GM23248 (cell line): ENCODE measurements around the gene GPER1. TPM values are rescaled to one million over a fixed set of nuclear protein-coding genes. Genes with fewer than 3 reads are reported as not detected.

Source experiments
- DNase-seq: peaks from one replicate; pipeline ENCODE4 v3.0.0-alpha.2; 2015
- H2AFZ ChIP-seq: fragments of 200-600 bp; sonication (generic); 2 replicates; pipeline ENCODE4 v1.6.1; 2016; ENCODE audit warnings: antibody characterized with exemption
- H3F3A ChIP-seq: fragments of 200-600 bp; sonication (generic); 2 replicates; pipeline ENCODE4 v1.6.1; 2016; ENCODE audit warnings: mild to moderate bottlenecking, antibody characterized with exemption, mixed run types; ENCODE audit not compliant: insufficient read depth
- H3K27ac ChIP-seq: fragments of 200-600 bp; sonication (generic); 2 replicates; pipeline ENCODE4 v1.5.1; 2016; ENCODE audit warnings: mild to moderate bottlenecking
- H3K27me3 ChIP-seq: fragments of 200-600 bp; sonication (generic); replicated peaks from 2 replicates; pipeline ENCODE4 v1.6.1; 2016; ENCODE audit warnings: mild to moderate bottlenecking; ENCODE audit not compliant: insufficient read depth
- H3K36me3 ChIP-seq: fragments of 200-600 bp; sonication (generic); 2 replicates; pipeline ENCODE4 v1.6.1; 2016; ENCODE audit warnings: low read depth, mild to moderate bottlenecking
- H3K4me1 ChIP-seq: fragments of 200-600 bp; sonication (generic); 2 replicates; pipeline ENCODE4 v1.6.1; 2016; ENCODE audit warnings: mild to moderate bottlenecking; ENCODE audit not compliant: insufficient read depth
- H3K4me2 ChIP-seq: fragments of 200-600 bp; sonication (generic); one replicate; pipeline ENCODE4 v1.6.1; 2016; ENCODE audit warnings: mild to moderate bottlenecking; ENCODE audit not compliant: unreplicated experiment
- H3K4me3 ChIP-seq: fragments of 200-600 bp; sonication (generic); 2 replicates; pipeline ENCODE4 v1.5.1; 2016; ENCODE audit warnings: mild to moderate bottlenecking
- H3K79me2 ChIP-seq: fragments of 200-600 bp; sonication (generic); 2 replicates; pipeline ENCODE4 v1.6.1; 2016; ENCODE audit warnings: mild to moderate bottlenecking; ENCODE audit not compliant: insufficient read depth
- H3K9ac ChIP-seq: fragments of 200-600 bp; sonication (generic); 2 replicates; pipeline ENCODE4 v1.6.1; 2016; ENCODE audit warnings: mild to moderate bottlenecking
- H3K9me2 ChIP-seq: fragments of 200-600 bp; sonication (generic); 2 replicates; pipeline ENCODE4 v1.6.1; 2016; ENCODE audit warnings: mixed run types, mild to moderate bottlenecking, moderate library complexity; ENCODE audit not compliant: insufficient read depth
- H3K9me3 ChIP-seq: fragments of 200-600 bp; sonication (generic); one replicate; pipeline ENCODE4 v1.6.1; 2017; ENCODE audit warnings: low read depth
- H4K20me1 ChIP-seq: fragments of 200-600 bp; sonication (generic); 2 replicates; pipeline ENCODE4 v1.6.0; 2016; ENCODE audit not compliant: insufficient read depth
- EZH2 ChIP-seq: fragments of 200-600 bp; sonication (generic); IDR thresholded peaks from 2 replicates; pipeline ENCODE4 v1.6.1; 2018; ENCODE audit warnings: antibody characterized with exemption, mild to moderate bottlenecking; ENCODE audit not compliant: insufficient read depth, poor library complexity, severe bottlenecking
- EZH2phosphoT487 ChIP-seq: fragments of 200-600 bp; sonication (generic); IDR thresholded peaks from 2 replicates; pipeline ENCODE4 v1.6.1; 2018; ENCODE audit warnings: antibody characterized with exemption, moderate library complexity, mild to moderate bottlenecking, low read depth; ENCODE audit not compliant: insufficient read depth
- WGBS, 2 experiments: methylation state at CpG; one replicate each; pipeline ENCODE4 v1.1.6; 2015 to 2017; ENCODE audit warnings: low lambda C conversion rate in 2 of 2, low coverage in 1 of 2; ENCODE audit errors: missing lambda C conversion rate in 2 of 2; 5-methylcytosine and 5-hydroxymethylcytosine counted together
- in situ Hi-C: fragments of 300-500 bp; cut with MboI; formaldehyde crosslinking; loops from 2 replicates; pipeline ENCODE4 v1.15.0; 2020
- polyA plus RNA-seq: library from polyadenylated mRNA; unstranded; fragments of >200 nt; fragmentation: Nextera tagmentation; extraction: Ambion mirVana; gene quantifications from 2 replicates; pipeline ENCODE4 v1.2.1, GENCODE V29; 2016
- total RNA-seq: library from RNA; depleted of rRNA; stranded (reverse); fragments of >200 nt; shearing (Covaris generic); gene quantifications from 2 replicates; pipeline ENCODE4 v1.2.3, GENCODE V29; 2014

The GPER1 gene
- total and polyA plus RNA-seq, 2 experiments from 2014 or later: 5.6 to 6.7 TPM

- TF ChIP-seq EZH2phosphoT487 (no peak), EZH2 (no peak)
- WGBS, 2 experiments: 88 to 94% methylated on average over 20 of the region's 20 CpGs
- no peak overlapping the region for H3K4me3 ChIP-seq
- H3K36me3 ChIP-seq: no peaks in the 10 kb centered on the region
- H3K27ac ChIP-seq: no peak overlapping the region
- H3K79me2 ChIP-seq: no peaks in the 10 kb centered on the region
- DNase-seq: no peak
- H3K27me3 ChIP-seq: no peaks in the 10 kb centered on the region
- in situ Hi-C loops: no loop called here
- no peaks in the 10 kb centered on the region for H4K20me1 ChIP-seq
- no peak overlapping the region for H3K9ac ChIP-seq
- no peaks in the 10 kb centered on the region for H3K9me3 ChIP-seq
- H3K4me1 ChIP-seq: peaks cover 3% of the 10 kb centered on the region
- H2AFZ ChIP-seq: no peak overlapping the region
- no peak overlapping the region for H3K4me2 ChIP-seq
- no peaks in the 10 kb centered on the region for H3K9me2 ChIP-seq
- H3F3A ChIP-seq: no peaks in the 10 kb centered on the region
Observed at GRCh38 chr7:1093916-1094508, 6.1 kb downstream of the GPER1 start.

DNA sequence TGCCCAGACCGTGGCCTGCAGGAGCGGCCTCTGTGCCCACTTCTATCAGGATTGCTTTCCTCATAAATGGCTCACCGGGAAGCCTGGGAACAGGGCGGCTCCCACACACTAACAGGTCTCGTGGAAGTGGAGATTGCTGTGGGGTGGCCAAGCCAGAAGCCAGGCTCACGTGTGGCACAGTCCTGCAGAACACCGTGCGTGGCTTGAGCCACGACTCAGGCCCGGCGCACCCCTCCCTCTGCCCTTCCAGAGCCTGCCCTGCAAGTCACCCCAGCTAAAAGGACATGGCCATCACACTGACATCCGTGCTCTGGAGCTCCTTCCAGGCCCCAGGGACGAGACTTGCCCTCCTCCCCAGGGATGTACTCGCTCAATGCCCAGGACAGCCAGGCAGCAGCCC, 7.0 kb downstream of the GPER1 start:
- TF ChIP-seq EZH2 (no peak), EZH2phosphoT487 (no peak)
- Histone ChIP-seq H3K9ac (no peak overlapping the region), H2AFZ (no peak overlapping the region), H3K27ac (no peak overlapping the region), H3K4me1 (no peaks in the 10 kb centered on the region), H3F3A (no peaks in the 10 kb centered on the region), H4K20me1 (no peaks in the 10 kb centered on the region), H3K9me3 (no peaks in the 10 kb centered on the region), H3K4me3 (no peak overlapping the region), H3K79me2 (no peaks in the 10 kb centered on the region), H3K4me2 (no peak overlapping the region), H3K36me3 (no peaks in the 10 kb centered on the region), H3K27me3 (no peaks in the 10 kb centered on the region), H3K9me2 (no peaks in the 10 kb centered on the region)
- WGBS, 2 experiments: 80% methylated on average over 12 to 14 of the region's 14 CpGs
- in situ Hi-C loops: no loop called here
- no peak for DNase-seq

- H2AFZ ChIP-seq: no peak overlapping the region
- no peaks in the 10 kb centered on the region for H3K27me3 ChIP-seq
- H3K79me2 ChIP-seq: no peaks in the 10 kb centered on the region
- no peaks in the 10 kb centered on the region for H3K4me1 ChIP-seq
- WGBS, 2 experiments: 90% methylated on average over 23 of the region's 23 CpGs
- H3K36me3 ChIP-seq: no peaks in the 10 kb centered on the region
- H4K20me1 ChIP-seq: no peaks in the 10 kb centered on the region
- no peaks in the 10 kb centered on the region for H3K9me2 ChIP-seq
- H3K9me3 ChIP-seq: no peaks in the 10 kb centered on the region
- no peak overlapping the region for H3K27ac ChIP-seq
- H3K9ac ChIP-seq: no peak overlapping the region
- H3K4me3 ChIP-seq: no peak overlapping the region
- DNase-seq: no peak
- H3K4me2 ChIP-seq: no peak overlapping the region
- TF ChIP-seq EZH2 (no peak), EZH2phosphoT487 (no peak)
- H3F3A ChIP-seq: no peaks in the 10 kb centered on the region
- in situ Hi-C loops: no loop called here
Observed at GRCh38 chr7:1095621-1096155, 7.8 kb downstream of the GPER1 start.

DNA sequence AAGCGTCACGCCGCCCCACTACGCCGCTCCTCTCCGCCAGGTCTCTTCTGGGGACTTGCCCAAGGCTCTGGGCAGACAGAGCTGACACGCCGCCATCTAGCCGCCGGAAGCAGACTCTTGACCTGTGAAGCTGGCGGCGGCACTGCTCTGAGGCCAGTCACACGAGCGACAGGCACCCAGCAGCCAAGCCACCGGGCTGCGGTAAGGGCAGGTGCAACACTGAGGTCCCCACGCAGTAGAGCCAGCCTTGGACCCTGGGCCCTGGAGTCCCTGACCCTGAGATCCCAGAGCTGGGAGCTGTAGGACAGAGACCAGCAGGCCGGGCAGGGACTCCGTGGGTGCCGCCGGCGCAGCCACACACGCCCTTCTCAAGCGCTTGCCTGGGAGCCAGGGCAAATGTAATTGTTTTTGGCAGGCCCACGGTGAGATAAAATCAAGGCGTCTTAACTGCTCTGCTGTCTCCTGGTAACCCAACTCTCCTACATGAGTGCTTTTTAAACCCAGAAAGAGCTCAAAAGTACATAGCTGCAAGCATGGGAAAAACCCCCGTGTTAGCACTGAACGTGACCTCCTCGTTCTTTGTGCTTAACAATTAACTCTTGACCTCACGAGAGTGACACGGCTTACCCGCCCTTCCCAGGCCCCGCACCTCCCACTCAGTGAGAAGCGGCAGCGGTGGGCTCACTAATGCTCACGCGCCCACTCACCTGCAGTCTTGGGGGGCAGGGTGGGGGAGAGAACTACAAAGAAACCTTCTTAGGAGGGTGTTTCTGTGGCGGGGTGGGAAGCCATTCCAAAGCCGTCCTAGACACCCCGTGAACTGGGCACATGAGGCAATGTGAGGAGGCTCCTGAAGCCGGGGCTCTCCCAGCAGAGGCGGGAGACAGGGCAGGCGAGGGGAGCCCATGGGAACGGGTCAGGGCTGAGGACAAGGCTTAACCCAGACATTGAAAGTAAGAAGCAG, 8.5 kb downstream of the GPER1 start:
- Histone ChIP-seq H3K9ac (no peak overlapping the region), H3K9me3 (no peaks in the 10 kb centered on the region), H2AFZ (no peak overlapping the region), H3K79me2 (no peaks in the 10 kb centered on the region), H3K9me2 (no peaks in the 10 kb centered on the region), H3K4me1 (no peaks in the 10 kb centered on the region), H3K4me3 (no peak overlapping the region), H3K36me3 (no peaks in the 10 kb centered on the region), H3K27me3 (no peaks in the 10 kb centered on the region), H3K4me2 (no peak overlapping the region), H3F3A (no peaks in the 10 kb centered on the region), H4K20me1 (no peaks in the 10 kb centered on the region), H3K27ac (no peak overlapping the region)
- TF ChIP-seq EZH2 (no peak), EZH2phosphoT487 (no peak)
- WGBS, 2 experiments: 91% methylated on average over 43 to 44 of the region's 44 CpGs
- in situ Hi-C loops: no loop called here
- DNase-seq: no peak
